NCI-H2171 treated with DMSO at 0.1 percent for 48 hours (cell line): ENCODE measurements around the gene MYL12A.
"Not testable (repeated sequence)": the region's sequence is repeated elsewhere in the genome, so short reads cannot be mapped to it uniquely, and the experiment has no call there.

Experiments
- DNase-seq: peaks from one replicate; lab custom pipeline; 2025; lab: John Stamatoyannopoulos, UW

The MYL12A gene

DNA sequence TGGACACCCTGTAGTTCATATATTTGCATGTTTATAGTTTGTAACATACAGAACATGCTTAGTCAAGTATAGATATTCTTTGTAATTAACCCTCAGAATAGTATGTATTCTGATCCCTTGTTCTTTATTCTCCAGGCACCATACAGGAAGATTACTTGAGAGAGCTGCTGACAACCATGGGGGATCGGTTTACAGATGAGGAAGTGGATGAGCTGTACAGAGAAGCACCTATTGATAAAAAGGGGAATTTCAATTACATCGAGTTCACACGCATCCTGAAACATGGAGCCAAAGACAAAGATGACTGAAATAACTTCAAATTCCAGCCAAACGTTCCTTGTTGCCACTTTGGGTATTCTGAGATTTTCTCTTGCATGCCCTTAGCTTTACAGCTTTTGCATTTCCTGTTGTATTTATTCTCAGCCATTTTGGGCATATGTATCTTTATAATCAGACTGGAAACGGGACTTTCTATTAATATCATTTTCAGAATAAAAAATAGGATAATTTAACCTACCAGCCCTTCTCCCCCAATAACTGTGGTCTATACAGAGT lies 8.1 kb downstream of the MYL12A start:
- DNase-seq = no peak

DNA sequence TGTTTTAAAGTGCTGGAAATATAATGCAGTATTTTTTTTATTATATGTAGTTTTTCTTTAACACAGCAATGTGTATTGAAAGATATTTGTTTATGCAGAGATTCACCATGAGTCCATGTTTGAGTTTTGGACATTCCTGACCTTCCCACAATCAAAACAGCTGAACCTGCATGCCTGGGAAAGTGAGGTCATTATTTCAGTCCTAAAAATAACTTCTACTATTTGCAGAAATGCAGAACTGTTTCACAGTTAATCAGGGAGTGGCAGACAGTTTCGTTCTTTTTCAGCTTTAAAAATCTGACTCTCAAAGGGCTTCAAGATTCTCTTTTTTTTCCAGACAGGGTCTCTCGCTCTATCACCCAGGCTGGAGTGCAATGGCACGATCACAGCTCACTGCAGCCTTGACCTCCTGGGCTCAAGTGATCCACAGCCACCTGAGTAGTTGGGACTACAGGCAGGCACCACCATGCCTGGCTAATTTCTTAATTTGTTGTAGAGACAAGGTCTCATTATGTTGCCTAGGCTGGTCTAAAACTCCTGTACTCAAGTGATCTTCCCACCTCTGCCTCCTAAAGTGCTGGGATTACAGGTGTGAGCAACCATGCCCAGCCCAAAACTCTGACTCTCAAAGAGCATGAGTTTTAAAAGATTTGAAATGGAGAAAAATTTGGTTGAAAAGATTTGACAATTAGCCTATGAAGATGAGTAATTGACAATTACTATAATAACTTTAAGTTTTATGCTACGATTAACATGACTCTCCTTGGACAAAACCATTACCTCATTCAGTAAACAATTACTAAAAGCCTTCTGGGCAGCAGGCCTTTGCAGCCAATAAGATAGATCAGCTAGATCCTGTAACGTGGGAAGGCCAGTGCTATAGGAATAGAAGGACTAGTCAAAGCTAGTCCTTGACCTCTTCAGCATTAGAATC lies 9.4 kb downstream of the MYL12A start:
- DNase-seq = no peak

DNA sequence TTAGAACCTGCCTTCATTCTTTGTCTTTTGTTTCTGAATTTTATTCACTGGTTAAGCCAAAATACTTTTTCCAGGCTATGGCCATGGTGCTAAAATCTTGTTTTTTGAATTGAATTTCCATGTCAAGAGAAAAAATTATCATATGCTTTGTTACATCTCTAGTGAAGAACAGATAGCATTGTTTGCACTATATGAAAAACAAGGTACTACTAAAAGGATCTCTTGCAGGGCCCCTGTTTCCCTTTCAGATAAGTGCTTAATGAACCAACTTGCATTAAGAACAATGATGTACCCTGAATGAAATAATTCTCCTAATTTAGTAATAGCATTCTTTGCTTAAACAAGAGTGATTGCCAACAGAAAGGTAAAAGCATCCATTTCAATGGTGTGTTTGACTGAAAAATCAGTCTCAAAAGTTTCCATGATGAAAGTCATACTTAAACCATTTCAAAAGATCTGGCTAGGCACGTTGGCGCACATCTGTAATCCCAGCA lies 10.1 kb downstream of the MYL12A start:
- no peak for DNase-seq

DNA sequence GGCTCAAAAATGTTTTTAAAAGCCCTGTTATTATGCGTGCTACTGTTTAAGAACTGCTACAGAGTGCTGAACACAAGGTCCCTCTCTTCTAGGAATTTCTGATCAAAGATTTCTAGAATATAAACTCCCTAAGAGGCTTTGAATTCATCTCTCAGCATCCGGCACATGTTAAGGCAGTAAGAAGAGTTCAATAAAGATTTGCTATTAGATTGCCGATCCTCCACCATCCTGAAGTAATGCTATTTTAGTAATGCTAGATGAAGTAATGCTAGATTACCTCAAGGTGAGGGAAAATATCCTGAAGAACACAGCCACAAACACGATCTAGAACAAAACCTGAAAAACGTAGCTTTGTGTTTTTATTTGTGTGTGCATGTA lies 13.4 kb downstream of the MYL12A start:
- no peak for DNase-seq

DNA sequence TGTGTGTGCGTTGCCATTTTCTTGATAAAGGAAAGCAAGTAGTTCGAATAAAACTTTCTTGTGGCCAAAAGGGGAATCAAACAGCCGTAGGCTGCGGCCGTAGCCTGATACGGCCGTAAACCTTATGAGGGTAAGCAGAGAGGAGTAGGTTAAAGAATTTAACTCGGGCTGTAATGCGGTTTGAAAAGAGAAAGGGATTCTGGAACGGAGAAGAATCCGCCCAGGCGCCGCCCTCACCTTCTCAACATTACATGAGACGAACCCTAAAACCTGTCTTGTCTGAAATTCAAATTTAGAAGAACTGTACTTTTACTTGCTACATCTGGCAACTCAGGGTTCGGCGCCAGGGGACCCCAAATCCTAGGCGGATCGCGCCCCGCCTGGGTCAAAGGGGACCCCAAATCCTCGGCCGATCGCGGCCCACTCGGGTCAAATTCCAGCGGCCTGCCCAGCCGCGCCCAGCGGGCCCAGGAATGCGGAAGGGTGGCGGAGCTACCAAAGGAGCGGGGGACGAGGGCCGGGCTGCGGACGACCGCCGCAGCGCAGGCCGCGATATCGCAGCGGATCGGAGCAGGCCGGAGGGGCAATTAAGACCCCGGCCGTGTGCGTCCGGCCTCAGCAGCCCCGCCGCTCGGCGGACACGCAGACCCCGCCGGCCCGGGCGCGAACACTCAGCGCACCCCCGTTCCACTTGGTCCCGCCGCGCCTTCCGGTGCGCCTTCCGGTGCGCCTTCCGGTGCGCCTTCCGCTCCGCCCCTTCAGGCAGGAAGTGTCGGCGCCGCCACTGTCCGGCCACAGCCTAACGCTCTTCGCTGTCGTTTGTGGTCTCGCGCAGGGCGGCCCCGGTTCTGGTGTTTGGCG lies 14.0 kb downstream of the MYL12A start, which contains the start of gene MYL12B:
TSS of gene MYL12B (plus strand) at position 761 of the 861 bp plus-strand sequence. CDS start 10,766 bp downstream, outside the sequence.
- peak; percentile 63 for DNase-seq

DNA sequence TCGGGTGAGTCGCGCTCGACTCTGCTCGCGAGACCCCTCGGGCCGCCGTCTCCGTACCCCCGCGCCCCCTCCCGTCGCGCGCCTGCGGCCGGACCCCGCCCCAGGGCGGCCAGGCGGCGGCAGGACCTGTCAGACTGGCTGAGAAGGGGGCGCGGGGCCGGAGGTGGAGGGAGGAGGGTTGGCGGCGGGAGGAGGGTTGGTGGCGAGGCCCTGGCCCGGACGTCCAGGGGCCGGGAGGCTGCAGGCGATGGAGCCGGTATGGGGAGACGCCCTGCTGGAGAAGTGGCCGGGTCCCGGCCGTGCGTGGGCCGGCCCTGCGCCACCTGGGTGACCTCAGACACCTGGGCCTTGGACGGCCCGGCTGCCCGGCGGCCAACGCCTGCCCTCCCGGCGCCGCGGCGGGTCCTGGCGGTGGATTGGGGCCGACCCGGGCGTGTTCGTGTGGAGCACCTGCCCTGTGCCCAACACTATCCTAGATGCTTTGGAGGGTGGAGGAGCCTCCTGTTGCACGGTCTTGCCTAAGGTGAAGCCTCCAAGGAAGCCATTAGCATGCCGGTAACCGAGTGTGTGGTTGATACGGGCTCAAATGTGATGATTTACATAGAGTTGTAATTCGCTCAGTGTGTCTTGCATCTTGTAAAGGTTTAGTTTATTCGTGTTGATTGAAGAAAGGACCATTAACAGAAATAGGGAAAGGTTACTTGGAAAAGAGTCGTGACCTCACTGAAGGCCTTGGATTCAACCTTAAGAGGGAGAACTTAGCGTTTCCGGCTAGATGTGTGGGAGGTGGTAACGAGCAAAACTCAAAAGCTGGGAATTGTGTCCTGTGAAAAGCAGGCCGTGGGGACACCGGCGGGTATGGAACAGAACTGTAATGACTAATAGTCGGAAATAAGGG lies 14.9 kb downstream of the MYL12A start:
- DNase-seq = peak; percentile 10

DNA sequence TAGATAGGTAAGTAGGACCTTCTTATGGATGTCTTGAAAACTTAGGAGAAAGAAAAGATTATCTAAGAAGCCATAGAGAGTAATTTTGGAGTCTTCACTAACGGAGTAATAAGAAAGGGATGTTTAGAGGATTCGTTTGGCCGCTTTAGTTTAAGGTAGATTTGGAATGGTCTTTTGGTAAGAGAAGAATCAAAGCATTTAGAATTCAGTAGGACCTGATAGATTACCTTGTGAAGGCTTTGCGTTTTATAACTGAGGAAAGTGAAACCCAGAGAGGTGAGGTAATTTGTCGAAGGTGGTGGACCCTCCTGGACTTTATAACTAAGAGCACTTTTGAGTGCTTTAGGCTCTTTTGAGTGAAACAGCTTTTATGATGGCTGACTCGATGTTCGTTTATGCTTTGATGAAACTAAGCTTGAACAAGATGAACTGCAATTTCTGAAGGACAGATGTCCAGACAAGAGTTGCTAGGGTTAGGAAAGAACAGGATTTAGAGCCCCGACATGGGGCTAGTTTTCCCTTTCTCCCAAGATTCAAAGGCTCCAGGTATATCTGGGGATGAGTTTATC lies 15.6 kb downstream of the MYL12A start:
- DNase-seq = no peak

DNA sequence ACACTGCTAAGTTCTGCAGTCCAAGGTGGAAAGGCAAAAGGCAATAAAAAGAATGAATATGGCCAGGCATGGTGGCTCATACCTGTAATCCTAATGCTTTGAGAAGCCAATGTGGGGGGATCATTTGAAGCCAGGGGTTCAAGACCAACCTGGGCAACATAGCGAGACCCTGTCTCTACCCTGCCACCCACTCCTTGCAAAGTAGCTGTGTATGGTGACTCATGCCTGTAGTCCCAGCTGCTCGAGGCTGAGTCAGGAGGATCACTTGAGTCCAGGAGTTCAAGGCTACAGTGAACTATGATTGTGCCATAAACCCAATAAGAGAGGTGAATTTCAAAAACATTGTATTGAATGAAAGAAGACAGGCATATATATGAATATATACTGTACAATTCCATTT lies 16.8 kb downstream of the MYL12A start:
- DNase-seq = no peak

DNA sequence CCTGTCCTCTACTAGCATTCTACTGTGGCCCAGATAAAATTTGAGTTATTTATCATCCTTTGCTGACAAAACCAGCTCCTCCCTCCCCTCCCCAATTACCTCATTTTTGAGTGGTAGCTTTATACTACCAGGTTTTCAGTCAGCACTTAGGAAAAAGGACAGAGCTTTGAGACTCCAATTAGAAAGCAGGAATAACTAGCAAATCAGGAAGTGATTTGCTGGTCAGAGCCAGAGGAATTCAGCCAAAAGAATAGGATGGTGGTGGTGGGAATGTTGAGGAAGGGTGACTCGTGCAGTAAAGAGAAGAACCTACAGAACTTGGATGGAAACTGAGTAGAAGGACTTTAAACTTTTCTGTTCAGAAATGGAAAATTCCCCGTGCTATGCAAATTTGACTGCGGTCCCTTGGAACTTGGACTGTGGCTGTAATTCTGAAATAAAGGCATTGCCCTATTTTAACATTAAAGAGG lies 18.0 kb downstream of the MYL12A start:
- no peak for DNase-seq

DNA sequence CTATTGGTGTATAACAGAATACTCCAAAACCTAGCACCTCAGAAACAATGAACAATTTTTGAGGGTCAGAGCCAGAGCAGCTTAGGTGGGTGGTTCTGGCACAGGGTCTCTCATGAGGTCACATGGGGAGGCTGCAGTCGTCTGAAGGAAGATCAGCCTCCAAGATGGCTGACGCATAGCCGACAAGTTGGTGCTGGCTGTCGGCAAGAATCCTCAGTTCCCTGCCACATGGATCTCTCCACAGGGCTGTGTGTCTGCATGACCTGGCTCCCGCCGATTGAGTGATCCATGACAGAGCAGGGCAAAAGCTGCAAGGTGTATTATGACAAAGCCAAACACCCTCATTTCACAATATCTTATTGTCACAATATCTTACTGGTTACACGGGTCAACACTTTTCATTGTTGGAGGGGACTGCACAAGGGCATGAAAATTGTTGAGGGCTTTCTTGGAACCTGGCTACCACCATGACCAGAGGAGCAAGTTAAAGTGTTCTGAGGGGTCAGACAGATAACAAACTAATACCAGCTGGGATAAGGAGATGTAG lies 18.5 kb downstream of the MYL12A start:
- no peak for DNase-seq

DNA sequence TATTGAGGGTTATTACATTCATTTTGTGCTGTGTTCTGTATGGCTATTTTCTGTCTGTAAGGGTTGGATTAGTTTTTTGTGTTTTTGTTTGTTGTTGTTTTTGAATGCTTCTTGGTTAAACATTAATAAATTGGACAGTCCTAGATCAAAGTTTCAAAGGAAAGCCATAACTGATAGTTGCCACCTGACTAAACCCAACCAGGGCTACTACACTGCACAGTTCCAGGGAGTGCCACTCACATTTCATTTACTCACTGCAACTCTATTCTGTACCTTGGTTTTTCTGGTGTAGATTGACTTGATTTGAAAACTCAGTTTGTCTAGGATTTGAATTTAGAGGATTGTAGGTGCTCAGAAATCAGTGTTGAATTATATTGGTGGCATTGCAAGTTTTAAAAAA lies 20.7 kb downstream of the MYL12A start:
- no peak for DNase-seq

DNA sequence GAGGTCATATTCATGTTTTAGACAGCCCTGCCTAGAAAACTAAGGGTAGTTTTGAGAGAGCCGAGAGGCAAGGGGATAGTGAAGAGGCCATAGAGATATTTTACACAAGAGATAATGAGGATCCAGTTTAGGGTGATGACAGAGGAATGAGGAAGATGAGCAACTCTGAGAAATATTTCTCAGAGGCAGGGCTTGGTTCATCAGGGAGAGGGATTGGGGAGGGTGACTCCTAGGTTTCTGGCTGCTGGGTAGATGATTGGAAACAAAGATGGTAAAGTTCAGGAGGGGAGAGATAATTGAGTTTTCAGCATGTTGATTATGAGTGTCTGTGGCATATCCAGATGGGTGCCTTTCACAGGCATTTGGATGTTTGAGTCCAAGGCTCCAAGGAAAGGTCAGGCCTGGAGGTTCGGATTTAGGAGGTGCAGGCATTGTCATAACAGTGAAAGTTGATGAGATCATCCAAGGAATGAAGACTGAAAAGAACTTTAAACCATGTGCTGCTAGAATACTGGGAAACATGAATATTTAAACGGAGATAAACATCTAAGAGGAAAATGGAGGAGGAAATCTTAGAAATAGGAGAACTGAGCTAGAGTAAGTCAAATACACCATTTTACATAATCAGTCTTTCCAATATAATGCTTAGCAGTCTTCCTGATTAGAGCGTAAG lies 21.8 kb downstream of the MYL12A start:
- DNase-seq = no peak

DNA sequence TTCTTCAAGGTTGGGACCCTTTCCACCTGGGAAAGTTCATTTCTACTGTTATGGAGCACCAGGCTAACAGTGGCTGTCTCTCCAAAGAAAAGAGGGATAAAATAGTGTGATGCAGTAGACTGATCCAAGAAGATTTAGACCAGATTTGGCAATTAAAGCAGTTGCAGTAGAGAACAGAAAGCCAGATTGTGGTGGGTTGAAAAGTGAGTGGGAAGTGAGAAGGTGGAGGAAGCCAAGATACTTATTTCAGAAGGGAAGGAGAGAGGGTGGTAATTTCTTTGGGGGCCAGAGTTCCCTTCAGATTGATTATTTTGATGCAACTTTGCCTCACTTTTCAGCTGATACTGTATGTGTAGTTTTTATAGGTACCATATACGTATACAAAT lies 22.3 kb downstream of the MYL12A start:
- DNase-seq = no peak

DNA sequence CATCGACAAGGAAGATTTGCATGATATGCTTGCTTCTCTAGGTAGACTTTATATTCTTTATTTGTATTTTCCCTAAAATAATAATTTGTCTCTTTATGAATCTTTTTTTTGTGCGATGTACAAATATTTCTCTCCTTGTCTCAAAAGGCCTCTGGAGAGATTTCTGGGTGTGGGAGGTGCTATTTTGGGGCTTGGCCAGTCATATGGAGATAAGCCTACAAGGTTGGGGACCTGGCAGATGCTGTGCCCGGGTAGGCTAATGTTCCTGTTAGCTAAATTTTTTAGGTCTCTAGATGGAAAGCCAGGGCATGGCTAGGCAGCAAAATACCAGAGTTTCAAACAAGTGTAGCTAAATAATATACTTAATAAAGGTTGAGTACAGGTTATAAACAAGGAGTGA lies 25.4 kb downstream of the MYL12A start:
- DNase-seq = no peak

DNA sequence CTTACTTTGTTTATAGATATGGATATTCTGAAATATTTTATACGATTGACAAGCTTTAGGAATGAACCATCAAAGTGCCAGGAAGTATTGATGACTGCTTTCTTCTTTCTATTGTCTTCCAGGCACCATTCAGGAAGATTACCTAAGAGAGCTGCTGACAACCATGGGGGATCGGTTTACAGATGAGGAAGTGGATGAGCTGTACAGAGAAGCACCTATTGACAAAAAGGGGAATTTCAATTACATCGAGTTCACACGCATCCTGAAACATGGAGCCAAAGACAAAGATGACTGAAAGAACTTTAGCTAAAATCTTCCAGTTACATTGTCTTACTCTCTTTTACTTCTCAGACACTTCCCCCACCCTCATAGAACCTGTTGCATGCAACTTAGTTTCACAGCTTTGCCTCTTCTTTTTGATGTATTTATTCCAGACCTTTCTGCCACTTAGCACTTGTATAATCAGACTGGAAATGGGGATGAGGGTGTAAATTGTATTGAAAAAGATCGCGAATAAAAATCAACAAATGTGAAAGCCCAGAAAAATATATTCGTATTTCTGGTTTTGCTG lies 30.1 kb downstream of the MYL12A start:
- not testable (repeated sequence) for DNase-seq

DNA sequence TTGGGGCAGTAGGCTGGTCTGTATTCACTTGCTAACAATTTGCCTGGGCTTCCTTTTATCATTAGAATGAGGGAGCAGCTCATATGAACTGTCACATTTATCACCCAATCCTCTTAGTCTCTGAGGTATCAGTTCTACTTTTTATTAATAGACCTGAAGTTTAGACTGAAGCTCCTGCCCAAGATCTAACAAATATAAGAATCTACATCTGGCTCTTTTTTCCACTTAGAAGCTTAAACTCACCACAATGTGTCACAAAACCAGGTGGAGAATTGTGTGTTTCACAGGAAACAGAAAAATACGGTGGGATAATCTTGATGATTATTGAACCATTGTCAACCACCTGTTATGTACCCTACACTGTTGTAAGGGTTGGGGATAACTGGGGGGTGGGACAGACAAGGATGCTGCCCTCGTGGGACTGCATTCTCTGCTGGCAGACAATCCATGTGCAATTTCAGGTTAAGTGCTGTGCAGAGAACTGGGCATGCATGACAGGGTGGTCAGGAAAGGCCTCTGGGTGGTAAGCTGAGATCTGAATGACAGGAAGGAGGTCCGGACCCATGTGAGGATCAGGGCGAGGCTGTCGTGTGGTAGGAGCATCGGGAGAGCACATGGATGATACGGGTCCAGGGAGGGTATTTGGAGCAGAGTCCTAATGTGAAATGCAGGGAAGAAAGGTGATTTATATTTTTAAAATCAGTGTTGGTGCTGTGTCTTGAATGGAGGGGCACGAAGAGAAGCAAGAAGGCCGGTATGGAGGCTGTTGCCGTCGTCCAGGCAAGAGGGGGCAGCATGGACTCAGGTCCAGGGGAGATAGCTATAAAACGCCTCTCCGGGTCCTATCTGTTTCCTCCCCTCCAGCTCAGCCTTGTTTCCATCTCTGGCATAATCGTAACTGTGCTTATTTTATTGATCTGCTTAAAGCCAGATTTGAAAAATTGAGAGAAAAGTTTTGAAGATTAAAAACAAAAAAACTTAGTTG lies 31.9 kb downstream of the MYL12A start:
- DNase-seq = no peak

DNA sequence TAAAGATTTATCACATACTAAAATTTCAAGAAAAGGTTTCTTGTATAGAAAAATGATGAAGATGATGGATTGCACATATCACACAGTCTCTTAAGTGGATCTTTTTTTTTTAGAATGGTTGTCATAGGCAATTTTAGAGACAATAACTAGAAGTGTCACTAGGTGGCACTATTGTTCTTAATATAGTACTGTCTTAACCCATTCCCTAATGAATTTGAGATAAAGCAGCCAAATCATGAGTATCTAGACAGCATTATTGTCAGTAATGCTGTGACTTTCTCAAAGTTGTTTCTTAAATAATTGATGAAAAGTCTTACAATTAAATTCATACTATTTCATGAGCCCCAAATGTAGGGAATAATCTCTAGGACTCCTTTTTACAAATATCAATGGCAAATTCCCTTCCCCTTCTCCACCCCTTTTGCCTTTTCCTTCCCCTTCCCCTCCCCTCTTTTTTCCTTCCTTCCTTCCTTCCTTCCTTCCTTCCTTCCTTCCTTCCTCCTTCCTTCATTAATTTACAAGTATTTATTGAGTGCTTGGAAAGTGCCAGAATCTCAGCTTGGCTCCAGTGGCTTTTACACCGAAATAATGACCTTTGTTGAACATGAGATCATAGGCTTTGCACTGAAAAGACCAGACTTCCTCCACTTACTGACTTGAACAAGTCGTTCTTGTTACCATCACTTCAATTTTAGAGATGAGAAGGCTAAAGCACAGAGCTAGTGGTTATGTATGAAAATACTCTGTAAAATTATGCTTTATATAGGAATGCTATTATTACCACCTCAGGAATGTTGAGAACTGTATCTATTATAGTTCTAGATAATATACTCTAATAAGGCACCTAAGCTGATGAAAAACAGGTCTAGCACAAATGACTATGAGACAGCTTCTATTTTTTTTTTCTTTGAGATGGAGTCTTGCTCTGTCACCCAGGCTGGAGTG lies 34.1 kb downstream of the MYL12A start:
- peak; percentile 81 for DNase-seq
